Spleen (tissue), 7 donors: ENCODE results near the gene EME1.

ENCODE experiments used
- POLR2AphosphoS5 ChIP-seq, 3 donors: sonication (generic); formaldehyde crosslinking; IDR thresholded peaks; one replicate each; pipeline ENCODE4 v1.5.1; 2017; ENCODE audit warnings: antibody characterized with exemption in 3 of 3
- TF ChIP-seq, protein P1 (sequence below), 11 experiments: fragments of 200-600 bp in 7 of 11; fragments of 450-650 bp in 4 of 11; sonication (generic) in 4 of 11; IDR thresholded peaks in 8 of 11; conservative IDR thresholded peaks in 3 of 11; 1 replicate in 7 of 11; 2 replicates in 4 of 11; pipeline versions ENCODE4 v1.4.0 to v1.8.0; 2016 to 2021; ENCODE audit warnings: antibody characterized with exemption in 11 of 11, inconsistent platforms in 4 of 11, mild to moderate bottlenecking in 1 of 11
- donor health status: DM: no; HTN: no; CAD: no; lungs with moderate emphysema.
- donor health status: DM: no; HTN: no; CAD: no.
- donor health status: DM: no; HTN: no; CAD: no.

- TF ChIP-seq, protein P1, sequence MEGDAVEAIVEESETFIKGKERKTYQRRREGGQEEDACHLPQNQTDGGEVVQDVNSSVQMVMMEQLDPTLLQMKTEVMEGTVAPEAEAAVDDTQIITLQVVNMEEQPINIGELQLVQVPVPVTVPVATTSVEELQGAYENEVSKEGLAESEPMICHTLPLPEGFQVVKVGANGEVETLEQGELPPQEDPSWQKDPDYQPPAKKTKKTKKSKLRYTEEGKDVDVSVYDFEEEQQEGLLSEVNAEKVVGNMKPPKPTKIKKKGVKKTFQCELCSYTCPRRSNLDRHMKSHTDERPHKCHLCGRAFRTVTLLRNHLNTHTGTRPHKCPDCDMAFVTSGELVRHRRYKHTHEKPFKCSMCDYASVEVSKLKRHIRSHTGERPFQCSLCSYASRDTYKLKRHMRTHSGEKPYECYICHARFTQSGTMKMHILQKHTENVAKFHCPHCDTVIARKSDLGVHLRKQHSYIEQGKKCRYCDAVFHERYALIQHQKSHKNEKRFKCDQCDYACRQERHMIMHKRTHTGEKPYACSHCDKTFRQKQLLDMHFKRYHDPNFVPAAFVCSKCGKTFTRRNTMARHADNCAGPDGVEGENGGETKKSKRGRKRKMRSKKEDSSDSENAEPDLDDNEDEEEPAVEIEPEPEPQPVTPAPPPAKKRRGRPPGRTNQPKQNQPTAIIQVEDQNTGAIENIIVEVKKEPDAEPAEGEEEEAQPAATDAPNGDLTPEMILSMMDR (IDR thresholded peaks at IDR 0.05 in 8 of 11, conservative IDR thresholded peaks at IDR 0.05 in 3 of 11): no peak
- no peak for TF ChIP-seq POLR2AphosphoS5 (IDR thresholded peaks at IDR 0.05)
These were observed 17.7 kb upstream of the EME1 start for GRCh38 chr17:50355336-50355700.
